LNCaP clone FGC (cell line): Measurements from ENCODE around the gene DOK5.

Source experiments
- DNase-seq: peaks from one replicate; pipeline ENCODE4 v3.0.0-alpha.2; 2011; ENCODE audit warnings: low read depth
- H3K4me3 ChIP-seq: 2 replicates; pipeline ENCODE4 v1.5.1; 2011; ENCODE audit warnings: mild to moderate bottlenecking, low read depth, low read length, control low read depth
- CTCF ChIP-seq: IDR thresholded peaks from 2 replicates; pipeline ENCODE4 v1.5.1; 2012; ENCODE audit warnings: mild to moderate bottlenecking; ENCODE audit not compliant: control insufficient read depth, insufficient read depth; ENCODE audit errors: extremely low read depth

The DOK5 gene

GRCh38 chr20:54469293-54469692 is 6.1 kb upstream of the DOK5 start:
- no peak overlapping the region for H3K4me3 ChIP-seq
- DNase-seq = no peak
- no peak for TF ChIP-seq CTCF

GRCh38 chr20:54469952-54470351 is 5.4 kb upstream of the DOK5 start:
- H3K4me3 ChIP-seq = no peak overlapping the region
- no peak for TF ChIP-seq CTCF
- DNase-seq = no peak

- DNase-seq = no peak
- no peak overlapping the region for H3K4me3 ChIP-seq
- TF ChIP-seq CTCF = no peak
Measured at GRCh38 chr20:54470697-54471096, 4.7 kb upstream of the DOK5 start.

- no peak for DNase-seq
- no peak for TF ChIP-seq CTCF
- no peak overlapping the region for H3K4me3 ChIP-seq
Measured at GRCh38 chr20:54472607-54473006, 2.8 kb upstream of the DOK5 start.

GRCh38 chr20:54473340-54473739 is 2.1 kb upstream of the DOK5 start:
- DNase-seq = no peak
- no peak overlapping the region for H3K4me3 ChIP-seq
- no peak for TF ChIP-seq CTCF

- TF ChIP-seq CTCF = no peak
- DNase-seq = no peak
- no peak overlapping the region for H3K4me3 ChIP-seq
Measured at GRCh38 chr20:54474046-54474445, 1.3 kb upstream of the DOK5 start.

GRCh38 chr20:54474866-54475265 is 527 bp upstream of the DOK5 start:
- no peak overlapping the region for H3K4me3 ChIP-seq
- TF ChIP-seq CTCF = no peak
- no peak for DNase-seq
